ENCODE results near the gene GARIN3.
"Not testable (repeated sequence)": the region's sequence is repeated elsewhere in the genome, so short reads cannot be mapped to it uniquely, and the experiment has no call there.

DNA sequence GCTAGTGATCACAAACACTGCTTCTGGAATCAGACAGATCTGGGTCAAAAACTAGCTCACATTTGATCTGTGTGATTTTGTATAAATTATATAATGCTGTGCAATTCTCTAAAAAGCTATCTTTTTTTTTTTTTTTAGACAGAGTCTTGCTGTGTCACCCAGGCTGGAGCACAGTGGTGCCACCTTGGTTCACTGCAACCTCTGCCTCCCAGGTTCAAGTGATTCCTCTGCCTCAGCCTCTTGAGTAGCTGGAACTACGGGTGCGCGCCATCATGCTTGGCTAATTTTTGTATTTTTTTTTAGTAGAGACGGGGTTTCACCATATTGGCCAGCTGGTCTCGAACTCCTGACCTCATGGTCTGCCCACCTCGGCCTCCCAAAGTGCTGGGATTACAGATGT, 19.1 kb upstream of the GARIN3 start:
- TF ChIP-seq, protein P1, sequence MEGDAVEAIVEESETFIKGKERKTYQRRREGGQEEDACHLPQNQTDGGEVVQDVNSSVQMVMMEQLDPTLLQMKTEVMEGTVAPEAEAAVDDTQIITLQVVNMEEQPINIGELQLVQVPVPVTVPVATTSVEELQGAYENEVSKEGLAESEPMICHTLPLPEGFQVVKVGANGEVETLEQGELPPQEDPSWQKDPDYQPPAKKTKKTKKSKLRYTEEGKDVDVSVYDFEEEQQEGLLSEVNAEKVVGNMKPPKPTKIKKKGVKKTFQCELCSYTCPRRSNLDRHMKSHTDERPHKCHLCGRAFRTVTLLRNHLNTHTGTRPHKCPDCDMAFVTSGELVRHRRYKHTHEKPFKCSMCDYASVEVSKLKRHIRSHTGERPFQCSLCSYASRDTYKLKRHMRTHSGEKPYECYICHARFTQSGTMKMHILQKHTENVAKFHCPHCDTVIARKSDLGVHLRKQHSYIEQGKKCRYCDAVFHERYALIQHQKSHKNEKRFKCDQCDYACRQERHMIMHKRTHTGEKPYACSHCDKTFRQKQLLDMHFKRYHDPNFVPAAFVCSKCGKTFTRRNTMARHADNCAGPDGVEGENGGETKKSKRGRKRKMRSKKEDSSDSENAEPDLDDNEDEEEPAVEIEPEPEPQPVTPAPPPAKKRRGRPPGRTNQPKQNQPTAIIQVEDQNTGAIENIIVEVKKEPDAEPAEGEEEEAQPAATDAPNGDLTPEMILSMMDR (conservative IDR thresholded peaks at IDR 0.05), result not testable (repeated sequence)
- TF ChIP-seq EZH2 (IDR thresholded peaks at IDR 0.05; ENCODE audit: low read depth), result not testable (repeated sequence)

All from PC-9 (cell line).